SJSA1 (cell line): ENCODE data around the gene SLC23A3. TPM values are rescaled to one million over a fixed set of nuclear protein-coding genes. Genes with fewer than 3 reads are reported as not detected.

ENCODE experiments used
- DNase-seq, 2 experiments: peaks; one replicate each; pipeline ENCODE4 v3.0.0-alpha.2; 2015 to 2020; ENCODE audit warnings: low spot score in 2 of 2, low read depth in 1 of 2
- H3K27ac ChIP-seq: fragments of 250-450 bp; sonication (Bioruptor Pico); 2 replicates; pipeline ENCODE4 v1.5.1; 2020; ENCODE audit warnings: mild to moderate bottlenecking, moderate library complexity
- H3K27me3 ChIP-seq: fragments of 250-450 bp; sonication (Bioruptor Pico); replicated peaks from 2 replicates; pipeline ENCODE4 v1.5.1; 2020; ENCODE audit warnings: mild to moderate bottlenecking, moderate library complexity
- H3K36me3 ChIP-seq: fragments of 250-450 bp; sonication (Bioruptor Pico); 2 replicates; pipeline ENCODE4 v1.5.1; 2020; ENCODE audit warnings: mild to moderate bottlenecking
- H3K4me1 ChIP-seq: fragments of 250-450 bp; sonication (Bioruptor Pico); replicated peaks from 2 replicates; pipeline ENCODE4 v1.6.1; 2021; ENCODE audit warnings: mild to moderate bottlenecking
- H3K4me3 ChIP-seq: fragments of 250-450 bp; sonication (Bioruptor Pico); 2 replicates; pipeline ENCODE4 v1.5.1; 2020; ENCODE audit warnings: mild to moderate bottlenecking
- H3K9me3 ChIP-seq: fragments of 250-450 bp; sonication (Bioruptor Pico); replicated peaks from 2 replicates; pipeline ENCODE4 v1.5.1; 2020; ENCODE audit warnings: mild to moderate bottlenecking
- total RNA-seq: library from RNA; depleted of rRNA; stranded (reverse); fragments of >200 nt; shearing (Covaris generic); gene quantifications from 2 replicates; pipeline ENCODE4 v1.2.3, GENCODE V29; 2014; rRNA removed

The SLC23A3 gene
- total RNA-seq, 1 experiment from 2014 or later = not detected

GRCh38 chr2:219112651-219113338 is 57.0 kb downstream of the SLC23A3 start:
- H3K36me3 ChIP-seq = no peaks in the 10 kb centered on the region; the same call in 1 of the 2 replicates
- no peak overlapping the region for H3K4me3 ChIP-seq
- no peak overlapping the region for H3K27ac ChIP-seq
- H3K4me1 ChIP-seq = no peaks in the 10 kb centered on the region
- H3K27me3 ChIP-seq = no peaks in the 10 kb centered on the region
- DNase-seq = no peak
- H3K9me3 ChIP-seq = no peaks in the 10 kb centered on the region

DNA sequence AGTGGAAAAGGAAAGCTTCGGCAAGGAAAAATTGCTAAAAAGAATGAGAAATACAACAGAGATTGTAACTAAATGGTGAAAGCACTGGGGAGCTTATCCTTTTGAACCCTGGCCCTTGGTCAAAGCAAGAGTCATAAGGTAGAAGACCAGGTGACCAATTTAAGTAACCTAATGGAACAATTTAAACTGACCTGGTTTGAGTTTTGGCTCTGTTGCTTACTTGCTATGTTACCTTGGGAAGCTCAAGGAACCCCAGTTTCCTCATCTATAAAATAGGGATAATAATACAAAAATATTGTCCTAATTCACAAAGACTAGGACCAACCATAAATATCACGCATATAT is 57.8 kb downstream of the SLC23A3 start:
- no peaks in the 10 kb centered on the region; the same call in 1 of the 2 replicates for H3K36me3 ChIP-seq
- H3K9me3 ChIP-seq = no peaks in the 10 kb centered on the region
- no peak for DNase-seq
- H3K27me3 ChIP-seq = no peaks in the 10 kb centered on the region
- H3K4me1 ChIP-seq = no peaks in the 10 kb centered on the region
- no peak overlapping the region for H3K27ac ChIP-seq
- H3K4me3 ChIP-seq = no peak overlapping the region

Other genes starting within 250 kb of the SLC23A3 start
- gene CDK5R2, start 210.4 kb downstream of the SLC23A3 start, total RNA-seq = not detected in 2 replicates
- gene FEV, start 184.8 kb downstream of the SLC23A3 start, total RNA-seq = not detected in 2 replicates
- gene CRYBA2, start 176.6 kb downstream of the SLC23A3 start, total RNA-seq = not detected in 2 replicates
- not detected in 2 replicates for gene CFAP65, start 128.5 kb downstream of the SLC23A3 start, total RNA-seq
- gene IHH, start 109.1 kb downstream of the SLC23A3 start, total RNA-seq = 0.05 TPM in 1 of 2 replicates, not detected in the other
- gene NHEJ1, start 9.2 kb downstream of the SLC23A3 start, total RNA-seq = 13.0 and 15.4 TPM in 2 replicates
- 26.1 and 33.8 TPM in 2 replicates for gene CNPPD1, start 6.9 kb upstream of the SLC23A3 start, total RNA-seq
- 37.6 and 45.8 TPM in 2 replicates for gene RETREG2, start 8.2 kb upstream of the SLC23A3 start, total RNA-seq
- 42.7 and 50.1 TPM in 2 replicates for gene ZFAND2B, start 36.8 kb upstream of the SLC23A3 start, total RNA-seq
- gene ABCB6, start 48.9 kb upstream of the SLC23A3 start, total RNA-seq = 19.1 and 22.2 TPM in 2 replicates
- 29.8 and 45.8 TPM in 2 replicates for gene ATG9A, start 59.6 kb upstream of the SLC23A3 start, total RNA-seq
- gene ANKZF1, start 59.8 kb upstream of the SLC23A3 start, total RNA-seq = 13.9 and 15.2 TPM in 2 replicates
- 0.53 and 3.6 TPM in 2 replicates for gene GLB1L, start 75.4 kb upstream of the SLC23A3 start, total RNA-seq
- gene STK16, start 75.5 kb upstream of the SLC23A3 start, total RNA-seq = 13.2 and 18.6 TPM in 2 replicates
- not detected in 2 replicates for gene TUBA4B, start 83.2 kb upstream of the SLC23A3 start, total RNA-seq
- 0.45 TPM in 1 of 2 replicates, not detected in the other for gene TUBA4A, start 83.9 kb upstream of the SLC23A3 start, total RNA-seq
- 35.5 and 57.8 TPM in 2 replicates for gene DNAJB2, start 109.3 kb upstream of the SLC23A3 start, total RNA-seq
- gene PTPRN, start 139.4 kb upstream of the SLC23A3 start, total RNA-seq = 4.2 and 4.9 TPM in 2 replicates
- not detected in 2 replicates for gene RESP18, start 162.7 kb upstream of the SLC23A3 start, total RNA-seq
- gene DNPEP, start 217.9 kb upstream of the SLC23A3 start, total RNA-seq = 25.5 and 56.1 TPM in 2 replicates
- gene DES, start 248.3 kb upstream of the SLC23A3 start, total RNA-seq = 0.13 TPM in 1 of 2 replicates, not detected in the other